Body of pancreas (tissue), 4 donors: ENCODE results near the gene CLOCK. TPM values are rescaled to one million over a fixed set of nuclear protein-coding genes. Genes with fewer than 3 reads are reported as not detected.
"Not testable (repeated sequence)": the region's sequence is repeated elsewhere in the genome, so short reads cannot be mapped to it uniquely, and the experiment has no call there.

Source experiments
- ATAC-seq: fragments of 150-250 bp; one replicate; pipeline ENCODE4 v1.9.1; 2016
- DNase-seq, 4 donors: peaks; one replicate each; pipeline ENCODE4 v3.0.0-alpha.2; 2019
- H3K27ac ChIP-seq, 4 donors: fragments of 200-600 bp; sonication (generic); 1 replicate in 3 of 4; 2 replicates in 1 of 4; pipeline versions ENCODE4 v1.5.1 to v1.6.1; 2016 to 2019; ENCODE audit warnings: mild to moderate bottlenecking in 1 of 4, mixed read lengths in 1 of 4, moderate library complexity in 1 of 4
- H3K27me3 ChIP-seq, 2 donors: fragments of 200-600 bp; sonication (generic); one replicate each; pipeline ENCODE4 v1.6.0; 2016; ENCODE audit warnings: mild to moderate bottlenecking in 1 of 2
- H3K36me3 ChIP-seq, 2 donors: fragments of 200-600 bp; sonication (generic); replicated peaks in 1 of 2; 2 replicates each; pipeline ENCODE4 v1.5.1; 2016; ENCODE audit warnings: low read depth in 2 of 2; ENCODE audit not compliant: insufficient read depth in 1 of 2
- H3K4me1 ChIP-seq: fragments of 200-600 bp; sonication (generic); one replicate; pipeline ENCODE4 v1.6.0; 2016
- H3K4me3 ChIP-seq, 2 donors: fragments of 200-600 bp; sonication (generic); 1 replicate in 1 of 2; 2 replicates in 1 of 2; pipeline ENCODE4 v1.5.1; 2016 to 2019
- H3K9me3 ChIP-seq, 3 donors: fragments of 200-600 bp; sonication (generic); 1 replicate in 2 of 3; 2 replicates in 1 of 3; pipeline ENCODE4 v1.5.1; 2016
- POLR2A ChIP-seq, 3 donors: fragments of 450-650 bp; IDR thresholded peaks; one replicate each; pipeline ENCODE4 v1.6.1; 2016; ENCODE audit warnings: antibody characterized with exemption in 3 of 3, mild to moderate bottlenecking in 2 of 3
- WGBS, 2 donors: methylation state at CpG; one replicate each; pipeline ENCODE4 v1.1.5; 2017; 5-methylcytosine and 5-hydroxymethylcytosine counted together
- intact Hi-C: fragments of 100-400 bp; cut with DNase I; formaldehyde crosslinking; loops from one replicate; pipeline ENCODE4 v1.15.1; 2023
- total RNA-seq, 2 donors: library from RNA; depleted of rRNA; stranded (reverse); fragments of >200 nt; gene quantifications; one replicate each; pipeline ENCODE4 v1.1.0, GENCODE V29; 2016
- TF ChIP-seq, protein P1 (sequence below), 7 experiments: fragments of 450-650 bp in 4 of 7; fragments of 200-600 bp in 3 of 7; sonication (generic) in 3 of 7; IDR thresholded peaks; one replicate each; pipeline ENCODE4 v1.5.1; 2016 to 2019; ENCODE audit warnings: antibody characterized with exemption in 7 of 7

The CLOCK gene
- total RNA-seq, 2 donors from 2014 or later: 6.3 to 13.7 TPM

GRCh38 chr4:55561889-55562288 lies 15.2 kb upstream of the CLOCK start:
- TF ChIP-seq, protein P1, sequence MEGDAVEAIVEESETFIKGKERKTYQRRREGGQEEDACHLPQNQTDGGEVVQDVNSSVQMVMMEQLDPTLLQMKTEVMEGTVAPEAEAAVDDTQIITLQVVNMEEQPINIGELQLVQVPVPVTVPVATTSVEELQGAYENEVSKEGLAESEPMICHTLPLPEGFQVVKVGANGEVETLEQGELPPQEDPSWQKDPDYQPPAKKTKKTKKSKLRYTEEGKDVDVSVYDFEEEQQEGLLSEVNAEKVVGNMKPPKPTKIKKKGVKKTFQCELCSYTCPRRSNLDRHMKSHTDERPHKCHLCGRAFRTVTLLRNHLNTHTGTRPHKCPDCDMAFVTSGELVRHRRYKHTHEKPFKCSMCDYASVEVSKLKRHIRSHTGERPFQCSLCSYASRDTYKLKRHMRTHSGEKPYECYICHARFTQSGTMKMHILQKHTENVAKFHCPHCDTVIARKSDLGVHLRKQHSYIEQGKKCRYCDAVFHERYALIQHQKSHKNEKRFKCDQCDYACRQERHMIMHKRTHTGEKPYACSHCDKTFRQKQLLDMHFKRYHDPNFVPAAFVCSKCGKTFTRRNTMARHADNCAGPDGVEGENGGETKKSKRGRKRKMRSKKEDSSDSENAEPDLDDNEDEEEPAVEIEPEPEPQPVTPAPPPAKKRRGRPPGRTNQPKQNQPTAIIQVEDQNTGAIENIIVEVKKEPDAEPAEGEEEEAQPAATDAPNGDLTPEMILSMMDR (IDR thresholded peaks at IDR 0.05): no peak
- no peak for TF ChIP-seq POLR2A (IDR thresholded peaks at IDR 0.05)
- intact Hi-C loops: no loop called here
- H3K4me1 ChIP-seq: no peaks in the 10 kb centered on the region
- DNase-seq: no peak
- no peaks in the 10 kb centered on the region for H3K36me3 ChIP-seq
- H3K9me3 ChIP-seq: no peaks in the 10 kb centered on the region
- no peak for ATAC-seq
- H3K4me3 ChIP-seq: no peak overlapping the region
- WGBS, 2 donors: 65 to 76% methylated on average over 1 of the region's 1 CpG
- H3K27ac ChIP-seq: no peak overlapping the region
- H3K27me3 ChIP-seq: no peaks in the 10 kb centered on the region

DNA sequence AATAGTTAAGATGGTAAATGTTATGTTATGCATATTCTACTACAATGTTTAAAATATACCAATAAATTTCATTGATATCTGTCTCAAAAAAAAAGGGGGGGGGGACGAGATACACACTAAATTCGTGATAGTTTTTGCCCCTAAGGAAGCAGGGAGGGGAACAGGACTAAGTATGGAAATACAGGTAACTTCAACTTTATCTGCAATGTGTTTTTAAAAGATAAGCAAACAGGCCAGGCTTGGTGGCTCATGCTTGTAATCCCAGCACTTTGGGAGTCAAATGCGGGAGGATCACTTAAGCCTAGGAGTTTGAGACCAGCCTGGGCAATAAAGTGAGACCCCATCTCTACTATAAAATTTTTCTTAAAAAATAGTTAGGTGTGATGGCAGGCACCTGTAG lies 13.4 kb upstream of the CLOCK start:
- Histone ChIP-seq H3K36me3 (no peaks in the 10 kb centered on the region), H3K27me3 (no peaks in the 10 kb centered on the region), H3K9me3 (no peaks in the 10 kb centered on the region), H3K4me3 (no peak overlapping the region), H3K27ac (no peak overlapping the region), H3K4me1 (no peaks in the 10 kb centered on the region)
- ATAC-seq: no peak
- intact Hi-C loops: no loop called here
- no peak for DNase-seq
- WGBS, 2 donors: 57 to 66% methylated on average over 3 of the region's 3 CpGs
- TF ChIP-seq POLR2A (IDR thresholded peaks at IDR 0.05): no peak
- TF ChIP-seq, protein P1 (IDR thresholded peaks at IDR 0.05): no peak

GRCh38 chr4:55554453-55555030 lies 7.8 kb upstream of the CLOCK start:
- ATAC-seq (peak; percentile 50), DNase-seq (peak in 1 of 4 donors; percentile 15)
- no peaks in the 10 kb centered on the region for H3K9me3 ChIP-seq
- TF ChIP-seq POLR2A (IDR thresholded peaks at IDR 0.05): no peak
- TF ChIP-seq, protein P1 (IDR thresholded peaks at IDR 0.05): peak in 6 of 7 experiments; percentile 31 to 60 (median 48)
- no peak overlapping the region for H3K27ac ChIP-seq
- no peak overlapping the region for H3K4me3 ChIP-seq
- H3K36me3 ChIP-seq: no peaks in the 10 kb centered on the region
- intact Hi-C loops: loop anchor here (10.0 kb wide), 1 partner anchor 200 kb away; no protein-coding TSS in a partner anchor
- 15 to 17% methylated on average over 2 of the region's 2 CpGs for WGBS, 2 donors
- H3K27me3 ChIP-seq: no peaks in the 10 kb centered on the region
- no peaks in the 10 kb centered on the region for H3K4me1 ChIP-seq

DNA sequence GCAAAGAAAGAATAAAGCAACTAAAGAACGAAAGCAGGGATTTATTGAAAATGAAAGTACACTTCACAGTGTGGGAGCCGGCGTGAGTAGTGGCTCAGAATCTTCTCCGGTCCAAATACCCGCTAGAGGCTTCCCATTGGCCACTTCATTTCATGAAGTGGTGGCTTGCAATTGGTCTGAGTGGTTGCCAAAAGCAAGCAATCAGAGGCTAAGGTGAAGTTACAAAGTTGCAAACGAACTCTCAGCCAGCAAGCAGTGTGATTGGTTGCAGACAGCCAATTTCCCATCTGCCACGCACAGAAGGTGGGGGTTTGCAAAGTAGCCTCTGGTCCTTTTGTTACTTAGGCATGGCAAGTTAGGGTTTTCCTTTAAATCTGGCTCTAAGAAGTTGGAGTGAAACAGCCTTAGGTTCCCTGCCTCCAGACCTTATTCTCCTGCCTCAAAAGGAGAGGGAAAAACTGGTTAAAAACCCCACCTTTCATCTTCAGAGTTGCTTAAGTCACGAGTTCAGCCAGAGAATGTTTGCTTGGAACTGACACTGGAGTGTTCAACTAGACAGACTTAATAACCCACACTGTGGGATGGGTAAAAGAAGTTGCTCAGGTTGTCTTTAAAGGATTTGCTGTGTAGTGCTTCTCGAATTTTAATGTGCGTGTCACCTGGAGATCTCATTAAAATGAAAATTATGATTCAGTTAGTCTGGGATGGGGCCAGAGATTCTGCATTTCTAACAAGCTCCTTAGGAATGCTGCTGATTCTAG lies 6.9 kb upstream of the CLOCK start:
- no peak overlapping the region for H3K27ac ChIP-seq
- DNase-seq: peak in 3 of 4 donors; percentile 12 to 32 (median 32)
- H3K27me3 ChIP-seq: no peaks in the 10 kb centered on the region
- WGBS, 2 donors: 48 to 52% methylated on average over 10 of the region's 10 CpGs
- H3K4me3 ChIP-seq: no peak overlapping the region
- intact Hi-C loops: loop anchor here (10.0 kb wide), 1 partner anchor 199 kb away; no protein-coding TSS in a partner anchor
- ATAC-seq: peak; percentile 52
- H3K9me3 ChIP-seq: no peaks in the 10 kb centered on the region
- no peaks in the 10 kb centered on the region for H3K4me1 ChIP-seq
- TF ChIP-seq POLR2A (IDR thresholded peaks at IDR 0.05): no peak
- TF ChIP-seq, protein P1 (IDR thresholded peaks at IDR 0.05): no peak
- H3K36me3 ChIP-seq: no peaks in the 10 kb centered on the region

- not testable (repeated sequence) for H3K4me3 ChIP-seq, H3K36me3 ChIP-seq, DNase-seq, H3K4me1 ChIP-seq, ATAC-seq, H3K27ac ChIP-seq, H3K27me3 ChIP-seq, H3K9me3 ChIP-seq
- 74 to 84% methylated on average over 6 of the region's 6 CpGs for WGBS, 2 donors
- intact Hi-C loops: loop anchor here (10.0 kb wide), 1 partner anchor 197 kb away; no protein-coding TSS in a partner anchor
Observed at GRCh38 chr4:55551964-55552363, 5.3 kb upstream of the CLOCK start.
